ENCODE measurements around the gene PRIMPOL.

PRIMPOL gene

GRCh38 chr4:184668096-184668495 is 18.6 kb downstream of the PRIMPOL start:
- DNase-seq (ENCODE audit: low read depth in 2 of 2), result no peak

- DNase-seq (ENCODE audit: low read depth in 2 of 2), result no peak
Observed at GRCh38 chr4:184668511-184669114, 19.1 kb downstream of the PRIMPOL start.

GRCh38 chr4:184669251-184669650 is 19.7 kb downstream of the PRIMPOL start:
- no peak for DNase-seq (ENCODE audit: low read depth in 2 of 2)

GRCh38 chr4:184671101-184671500 is 21.6 kb downstream of the PRIMPOL start:
- no peak for DNase-seq (ENCODE audit: low read depth in 2 of 2)

- DNase-seq (ENCODE audit: low read depth in 2 of 2), result no peak
Observed at GRCh38 chr4:184672741-184673140, 23.2 kb downstream of the PRIMPOL start.

GRCh38 chr4:184674011-184674410 is 24.5 kb downstream of the PRIMPOL start:
- no peak for DNase-seq (ENCODE audit: low read depth in 2 of 2)

- DNase-seq (ENCODE audit: low read depth in 2 of 2), result no peak
Observed at GRCh38 chr4:184675018-184675417, 25.5 kb downstream of the PRIMPOL start.

GRCh38 chr4:184675821-184676492 is 26.4 kb downstream of the PRIMPOL start:
- DNase-seq (ENCODE audit: low read depth in 2 of 2), result no peak

- no peak for DNase-seq (ENCODE audit: low read depth in 2 of 2)
Observed at GRCh38 chr4:184680698-184681097, 31.2 kb downstream of the PRIMPOL start.

GRCh38 chr4:184681916-184682315 is 32.4 kb downstream of the PRIMPOL start:
- no peak for DNase-seq (ENCODE audit: low read depth in 2 of 2)

- no peak for DNase-seq (ENCODE audit: low read depth in 2 of 2)
Observed at GRCh38 chr4:184684491-184685189, 35.1 kb downstream of the PRIMPOL start.

GRCh38 chr4:184688005-184688404 is 38.5 kb downstream of the PRIMPOL start:
- DNase-seq (ENCODE audit: low read depth in 2 of 2), result no peak

- no peak for DNase-seq (ENCODE audit: low read depth in 2 of 2)
Observed at GRCh38 chr4:184688447-184688846, 38.9 kb downstream of the PRIMPOL start.

- no peak for DNase-seq (ENCODE audit: low read depth in 2 of 2)
Observed at GRCh38 chr4:184689681-184690080, 40.1 kb downstream of the PRIMPOL start.

- no peak for DNase-seq (ENCODE audit: low read depth in 2 of 2)
Observed at GRCh38 chr4:184693056-184693455, 43.5 kb downstream of the PRIMPOL start.

GRCh38 chr4:184694412-184694956 is 44.9 kb downstream of the PRIMPOL start:
- DNase-seq (ENCODE audit: low read depth in 2 of 2), result no peak

GRCh38 chr4:184695178-184695896 is 45.8 kb downstream of the PRIMPOL start:
- DNase-seq (ENCODE audit: low read depth in 2 of 2), result no peak

- DNase-seq (ENCODE audit: low read depth in 2 of 2), result no peak
Observed at GRCh38 chr4:184697956-184698355, 48.4 kb downstream of the PRIMPOL start.

GRCh38 chr4:184699941-184700340 is 50.4 kb downstream of the PRIMPOL start:
- no peak for DNase-seq (ENCODE audit: low read depth in 2 of 2)

- DNase-seq (ENCODE audit: low read depth in 2 of 2), result no peak
Observed at GRCh38 chr4:184702114-184702513, 52.6 kb downstream of the PRIMPOL start.

GRCh38 chr4:184705692-184706091 is 56.2 kb downstream of the PRIMPOL start:
- DNase-seq (ENCODE audit: low read depth in 2 of 2), result no peak

- DNase-seq (ENCODE audit: low read depth in 2 of 2), result no peak
Observed at GRCh38 chr4:184706453-184706852, 56.9 kb downstream of the PRIMPOL start.

Data from stimulated activated CD8-positive, alpha-beta memory T cell treated with anti-CD3 and anti-CD28 coated beads, Interleukin-2, amount 100 ng/mL, for 1 hour (primary cell).